Stimulated activated CD4-positive, alpha-beta T cell treated with anti-CD3 and anti-CD28 coated beads, Interleukin-1b, Interleukin-23, amount 100 ng/mL, for 24 hours (primary cell): ENCODE results near the gene GP5.

Source experiments
- DNase-seq, 4 experiments: peaks; one replicate each; pipeline ENCODE4 v3.0.0-alpha.2; 2020; ENCODE audit warnings: low read depth in 4 of 4, low spot score in 1 of 4

Gene GP5

GRCh38 chr3:194379231-194379630, 19.8 kb downstream of the GP5 start:
- DNase-seq = no peak

GRCh38 chr3:194377708-194378107, 21.4 kb downstream of the GP5 start:
- no peak for DNase-seq

- no peak for DNase-seq
Observed at GRCh38 chr3:194376241-194376560, 22.9 kb downstream of the GP5 start.

GRCh38 chr3:194375473-194376240, 23.4 kb downstream of the GP5 start:
- no peak for DNase-seq

GRCh38 chr3:194374935-194375334, 24.1 kb downstream of the GP5 start:
- DNase-seq = no peak

GRCh38 chr3:194373899-194374298, 25.2 kb downstream of the GP5 start:
- DNase-seq = no peak

GRCh38 chr3:194373028-194373427, 26.0 kb downstream of the GP5 start:
- no peak for DNase-seq

GRCh38 chr3:194370753-194371152, 28.3 kb downstream of the GP5 start:
- DNase-seq = no peak

GRCh38 chr3:194369522-194370279, 29.4 kb downstream of the GP5 start, which contains the start of gene LRRC15:
Gene LRRC15, minus strand, starts transcription at chr3:194369743. Its CDS starts 8,700 bp downstream, at chr3:194361043.
- DNase-seq = no peak

GRCh38 chr3:194368918-194369317, 30.1 kb downstream of the GP5 start:
- DNase-seq = no peak

- no peak for DNase-seq
Observed at GRCh38 chr3:194367992-194368841, 30.8 kb downstream of the GP5 start.

GRCh38 chr3:194365978-194366490, 33.0 kb downstream of the GP5 start:
- no peak for DNase-seq

- DNase-seq = no peak
Observed at GRCh38 chr3:194365526-194365925, 33.5 kb downstream of the GP5 start.

- DNase-seq = no peak
Observed at GRCh38 chr3:194364652-194365434, 34.2 kb downstream of the GP5 start.

GRCh38 chr3:194364314-194364651, 34.8 kb downstream of the GP5 start:
- no peak for DNase-seq

GRCh38 chr3:194360568-194360967, 38.5 kb downstream of the GP5 start:
- no peak for DNase-seq

GRCh38 chr3:194357681-194358080, 41.4 kb downstream of the GP5 start:
- no peak for DNase-seq

- DNase-seq = no peak
Observed at GRCh38 chr3:194355379-194355778, 43.7 kb downstream of the GP5 start.

GRCh38 chr3:194354315-194354714, 44.8 kb downstream of the GP5 start:
- DNase-seq = no peak

- DNase-seq = no peak
Observed at GRCh38 chr3:194352667-194353246, 46.3 kb downstream of the GP5 start.
